ENCODE data around the gene STAG2.

Gene STAG2

DNA sequence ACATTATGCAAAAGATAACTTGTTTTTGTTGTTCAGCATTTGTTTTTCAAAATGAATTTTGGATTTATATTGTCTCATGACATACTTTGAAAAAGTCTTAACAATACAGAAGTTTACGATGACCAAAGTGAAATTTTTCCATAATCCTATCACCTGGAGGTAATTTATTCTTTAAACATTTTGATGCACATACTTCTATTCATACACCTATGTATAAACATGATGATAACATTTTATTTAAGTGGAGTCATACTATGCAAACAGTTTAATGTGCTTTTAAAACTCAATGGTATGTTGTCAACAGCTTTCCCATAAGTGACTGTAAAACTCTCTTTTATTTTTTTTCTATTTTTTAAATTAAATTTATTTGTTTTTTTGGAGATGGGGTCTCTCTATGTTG is 65.0 kb downstream of the STAG2 start:
- Histone ChIP-seq H3K18ac (ENCODE audit: low read depth in 1 of 2, low read length in 2 of 2) (no peak overlapping the region), H3K4me1 (ENCODE audit: control insufficient read depth, insufficient read depth, low read depth, low read length) (no peaks in the 10 kb centered on the region), H3K23ac (ENCODE audit: low read length in 2 of 2) (no peak overlapping the region), H2AK5ac (ENCODE audit: low read length, severe bottlenecking) (no peak overlapping the region), H2AFZ (ENCODE audit: low read depth, low read length) (no peak overlapping the region), H3K9ac (ENCODE audit: low read length) (no peak overlapping the region), H3K4me2 (ENCODE audit: low read length, poor library complexity, severe bottlenecking) (no peak overlapping the region), H3K4me3 (ENCODE audit: insufficient read depth in 1 of 2, low read depth in 1 of 2, low read length in 2 of 2) (no peak overlapping the region), H3K79me1 (replicated peaks; ENCODE audit: low read length, poor library complexity, severe bottlenecking) (no peaks in the 10 kb centered on the region), H3K14ac (ENCODE audit: low read length in 2 of 2) (no peak overlapping the region), H3K9me3 (ENCODE audit: control insufficient read depth, low read length) (no peaks in the 10 kb centered on the region), H4K91ac (ENCODE audit: low read length) (no peak overlapping the region), H3K27ac (ENCODE audit: low read length, poor library complexity, severe bottlenecking) (no peak overlapping the region), H3K36me3 (ENCODE audit: control insufficient read depth in 1 of 2, insufficient read depth in 2 of 2, low read depth in 1 of 2, low read length in 2 of 2) (peaks cover 0 to 7% of the 10 kb centered on the region in 2 experiments), H2BK120ac (ENCODE audit: low read depth, low read length) (no peak overlapping the region), H2BK15ac (ENCODE audit: low read depth, poor library complexity, severe bottlenecking) (no peak overlapping the region), H3K4ac (ENCODE audit: low read depth in 1 of 2, low read length in 2 of 2) (no peak overlapping the region), H4K8ac (ENCODE audit: low read length) (no peak overlapping the region), H2BK12ac (ENCODE audit: low read length in 2 of 2) (no peak overlapping the region), H2BK5ac (ENCODE audit: low read depth, low read length, poor library complexity, severe bottlenecking) (no peak overlapping the region), H3K27me3 (ENCODE audit: control insufficient read depth in 1 of 2, insufficient read depth in 1 of 2, low read length in 2 of 2) (no peaks in the 10 kb centered on the region)
- WGBS = no CpG with 5 or more reads among the region's 1 CpG
- DNase-seq = no peak

DNA sequence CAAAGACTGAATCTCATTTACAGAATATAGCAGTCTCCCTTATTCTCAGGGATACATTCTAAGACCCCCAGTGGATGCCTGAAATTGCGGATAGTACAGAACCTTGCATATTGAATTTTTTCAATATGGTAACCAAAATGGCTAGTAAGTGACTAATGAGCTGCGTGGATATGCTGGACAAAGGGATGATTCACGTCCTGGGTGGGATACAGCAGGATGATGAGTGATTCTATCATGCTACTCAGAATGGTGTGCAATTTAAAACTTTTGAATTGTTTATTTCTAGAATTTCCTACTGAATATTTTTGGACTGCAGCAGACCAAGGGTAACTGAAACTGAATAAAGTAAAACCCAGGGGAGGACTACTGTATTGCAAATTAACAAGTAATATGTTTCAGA is 66.7 kb downstream of the STAG2 start:
- Histone ChIP-seq H3K14ac (ENCODE audit: low read length in 2 of 2) (no peak overlapping the region), H3K4me3 (ENCODE audit: insufficient read depth in 1 of 2, low read depth in 1 of 2, low read length in 2 of 2) (no peak overlapping the region), H3K4me2 (ENCODE audit: low read length, poor library complexity, severe bottlenecking) (no peak overlapping the region), H3K9me3 (ENCODE audit: control insufficient read depth, low read length) (no peaks in the 10 kb centered on the region), H2AK5ac (ENCODE audit: low read length, severe bottlenecking) (no peak overlapping the region), H2BK5ac (ENCODE audit: low read depth, low read length, poor library complexity, severe bottlenecking) (no peak overlapping the region), H2BK15ac (ENCODE audit: low read depth, poor library complexity, severe bottlenecking) (no peak overlapping the region), H2BK120ac (ENCODE audit: low read depth, low read length) (no peak overlapping the region), H3K27me3 (ENCODE audit: control insufficient read depth in 1 of 2, insufficient read depth in 1 of 2, low read length in 2 of 2) (no peaks in the 10 kb centered on the region), H3K4ac (ENCODE audit: low read depth in 1 of 2, low read length in 2 of 2) (no peak overlapping the region), H3K4me1 (ENCODE audit: control insufficient read depth, insufficient read depth, low read depth, low read length) (no peaks in the 10 kb centered on the region), H4K8ac (ENCODE audit: low read length) (no peak overlapping the region), H2BK12ac (ENCODE audit: low read length in 2 of 2) (no peak overlapping the region), H2AFZ (ENCODE audit: low read depth, low read length) (no peak overlapping the region), H3K27ac (ENCODE audit: low read length, poor library complexity, severe bottlenecking) (no peak overlapping the region), H3K18ac (ENCODE audit: low read depth in 1 of 2, low read length in 2 of 2) (no peak overlapping the region), H3K23ac (ENCODE audit: low read length in 2 of 2) (no peak overlapping the region), H3K36me3 (ENCODE audit: control insufficient read depth in 1 of 2, insufficient read depth in 2 of 2, low read depth in 1 of 2, low read length in 2 of 2) (peaks cover 0 to 12% of the 10 kb centered on the region in 2 experiments), H3K79me1 (replicated peaks; ENCODE audit: low read length, poor library complexity, severe bottlenecking) (no peaks in the 10 kb centered on the region), H3K9ac (ENCODE audit: low read length) (no peak overlapping the region), H4K91ac (ENCODE audit: low read length) (no peak overlapping the region)
- WGBS = 44% methylated on average over 3 of the region's 3 CpGs
- DNase-seq = no peak

DNA sequence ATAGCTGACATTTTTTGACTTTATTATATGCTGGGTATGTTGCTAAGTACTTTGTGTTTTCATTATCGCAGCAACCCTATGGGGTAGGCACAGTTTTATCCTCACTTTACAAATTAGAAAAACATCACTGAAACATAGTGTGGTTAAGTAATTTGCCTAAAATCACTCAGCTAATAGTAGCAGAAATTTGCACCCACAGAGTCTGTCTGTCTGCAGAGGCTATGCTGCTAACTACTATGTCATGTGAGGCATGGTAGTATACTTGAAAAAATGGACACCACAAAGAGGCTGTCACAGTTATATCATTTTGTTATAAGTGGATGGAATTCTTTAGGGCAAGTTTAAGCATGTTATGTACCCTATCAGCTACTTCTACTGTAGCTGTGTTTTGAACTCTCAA is 69.0 kb downstream of the STAG2 start:
- WGBS = no CpG with 5 or more reads among the region's 1 CpG
- Histone ChIP-seq H3K18ac (ENCODE audit: low read depth in 1 of 2, low read length in 2 of 2) (no peak overlapping the region), H2BK15ac (ENCODE audit: low read depth, poor library complexity, severe bottlenecking) (no peak overlapping the region), H2BK120ac (ENCODE audit: low read depth, low read length) (no peak overlapping the region), H3K9me3 (ENCODE audit: control insufficient read depth, low read length) (no peaks in the 10 kb centered on the region), H3K14ac (ENCODE audit: low read length in 2 of 2) (no peak overlapping the region), H3K79me1 (replicated peaks; ENCODE audit: low read length, poor library complexity, severe bottlenecking) (no peaks in the 10 kb centered on the region), H2BK12ac (ENCODE audit: low read length in 2 of 2) (no peak overlapping the region), H2AFZ (ENCODE audit: low read depth, low read length) (no peak overlapping the region), H4K8ac (ENCODE audit: low read length) (no peak overlapping the region), H3K4me2 (ENCODE audit: low read length, poor library complexity, severe bottlenecking) (no peak overlapping the region), H3K23ac (ENCODE audit: low read length in 2 of 2) (no peak overlapping the region), H3K36me3 (ENCODE audit: control insufficient read depth in 1 of 2, insufficient read depth in 2 of 2, low read depth in 1 of 2, low read length in 2 of 2) (peaks cover 0 to 12% of the 10 kb centered on the region in 2 experiments), H2AK5ac (ENCODE audit: low read length, severe bottlenecking) (no peak overlapping the region), H3K4me3 (ENCODE audit: insufficient read depth in 1 of 2, low read depth in 1 of 2, low read length in 2 of 2) (no peak overlapping the region), H3K27ac (ENCODE audit: low read length, poor library complexity, severe bottlenecking) (no peak overlapping the region), H3K4ac (ENCODE audit: low read depth in 1 of 2, low read length in 2 of 2) (no peak overlapping the region), H3K27me3 (ENCODE audit: control insufficient read depth in 1 of 2, insufficient read depth in 1 of 2, low read length in 2 of 2) (no peaks in the 10 kb centered on the region), H3K4me1 (ENCODE audit: control insufficient read depth, insufficient read depth, low read depth, low read length) (no peaks in the 10 kb centered on the region), H2BK5ac (ENCODE audit: low read depth, low read length, poor library complexity, severe bottlenecking) (no peak overlapping the region), H4K91ac (ENCODE audit: low read length) (no peak overlapping the region), H3K9ac (ENCODE audit: low read length) (no peak overlapping the region)
- DNase-seq = no peak

DNA sequence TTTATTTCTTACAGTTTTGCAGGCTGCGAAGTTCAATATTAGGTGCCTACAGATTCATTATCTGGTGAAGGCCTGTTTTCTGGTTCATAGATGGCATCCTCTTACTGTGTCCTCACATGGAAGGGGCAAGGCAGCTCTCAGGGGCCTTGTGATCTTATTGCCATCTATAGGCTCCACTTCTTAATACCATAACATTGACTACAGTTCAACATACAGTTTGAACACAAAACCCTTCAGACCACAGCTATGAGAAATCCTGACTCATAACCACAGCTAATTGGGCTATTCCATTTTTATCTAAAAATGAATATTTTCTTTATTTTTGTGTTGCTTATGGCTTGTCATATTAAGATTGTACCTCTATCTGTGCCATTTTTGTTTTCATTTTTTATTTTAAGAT is 72.3 kb downstream of the STAG2 start:
- DNase-seq = peak; percentile 33
- Histone ChIP-seq H3K27me3 (ENCODE audit: control insufficient read depth in 1 of 2, insufficient read depth in 1 of 2, low read length in 2 of 2) (no peaks in the 10 kb centered on the region), H2BK15ac (ENCODE audit: low read depth, poor library complexity, severe bottlenecking) (no peak overlapping the region), H3K14ac (ENCODE audit: low read length in 2 of 2) (no peak overlapping the region), H2AK5ac (ENCODE audit: low read length, severe bottlenecking) (no peak overlapping the region), H3K18ac (ENCODE audit: low read depth in 1 of 2, low read length in 2 of 2) (no peak overlapping the region), H3K4me1 (ENCODE audit: control insufficient read depth, insufficient read depth, low read depth, low read length) (no peaks in the 10 kb centered on the region), H3K79me1 (replicated peaks; ENCODE audit: low read length, poor library complexity, severe bottlenecking) (no peaks in the 10 kb centered on the region), H2BK12ac (ENCODE audit: low read length in 2 of 2) (no peak overlapping the region), H3K4me3 (ENCODE audit: insufficient read depth in 1 of 2, low read depth in 1 of 2, low read length in 2 of 2) (no peak overlapping the region), H2BK120ac (ENCODE audit: low read depth, low read length) (no peak overlapping the region), H3K4me2 (ENCODE audit: low read length, poor library complexity, severe bottlenecking) (no peak overlapping the region), H2AFZ (ENCODE audit: low read depth, low read length) (no peak overlapping the region), H3K9me3 (ENCODE audit: control insufficient read depth, low read length) (no peaks in the 10 kb centered on the region), H2BK5ac (ENCODE audit: low read depth, low read length, poor library complexity, severe bottlenecking) (no peak overlapping the region), H3K9ac (ENCODE audit: low read length) (no peak overlapping the region), H3K23ac (ENCODE audit: low read length in 2 of 2) (no peak overlapping the region), H4K8ac (ENCODE audit: low read length) (no peak overlapping the region), H3K27ac (ENCODE audit: low read length, poor library complexity, severe bottlenecking) (no peak overlapping the region), H3K36me3 (ENCODE audit: control insufficient read depth in 1 of 2, insufficient read depth in 2 of 2, low read depth in 1 of 2, low read length in 2 of 2) (peaks cover 0 to 21% of the 10 kb centered on the region in 2 experiments), H4K91ac (ENCODE audit: low read length) (no peak overlapping the region), H3K4ac (ENCODE audit: low read depth in 1 of 2, low read length in 2 of 2) (no peak overlapping the region)
- 100% methylated on average over 1 of the region's 1 CpG for WGBS

Measured in mesenchymal stem cell (in vitro differentiated cells and primary cell).